Vagina (tissue), 2 donors: Measurements from ENCODE around the gene GABRB3.

ENCODE experiments used
- CTCF ChIP-seq, 3 experiments: fragments of 450-650 bp in 2 of 3; fragments of 200-600 bp in 1 of 3; sonication (generic) in 1 of 3; IDR thresholded peaks; one replicate each; pipeline ENCODE4 v1.5.1; 2017 to 2019; ENCODE audit warnings: antibody characterized with exemption in 3 of 3, mild to moderate bottlenecking in 2 of 3, moderate library complexity in 2 of 3
- POLR2AphosphoS5 ChIP-seq, 2 donors: sonication (generic); formaldehyde crosslinking; IDR thresholded peaks; one replicate each; pipeline ENCODE4 v1.9.0; 2017; ENCODE audit warnings: antibody characterized with exemption in 2 of 2, mild to moderate bottlenecking in 2 of 2, low read depth in 1 of 2; ENCODE audit not compliant: insufficient read depth in 1 of 2

- TF ChIP-seq CTCF (IDR thresholded peaks at IDR 0.05) (no peak), POLR2AphosphoS5 (IDR thresholded peaks at IDR 0.05; ENCODE audit: insufficient read depth in 1 of 2, low read depth in 1 of 2) (no peak)
These were observed 157.0 kb downstream of the GABRB3 start for GRCh38 chr15:26615927-26616302.
